Bronchial epithelial cell (primary cell): ENCODE data around the gene NDP. TPM values are rescaled to one million over a fixed set of nuclear protein-coding genes. Genes with fewer than 3 reads are reported as not detected.
A peak's percentile ranks its signal among the peaks of the same experiment; 100 is the strongest.

ENCODE experiments used
- DNase-seq: peaks from one replicate; pipeline ENCODE4 v3.0.0-alpha.2; 2010; ENCODE audit warnings: low read depth
- FAIRE-seq: peaks from 2 replicates; lab custom pipeline; 2011; peaks lifted over from hg19 to GRCh38; lab: Jason Lieb, UNC
- H3K27me3 ChIP-seq: 2 replicates; pipeline ENCODE4 v1.5.1; 2011; ENCODE audit warnings: low read length; ENCODE audit not compliant: control insufficient read depth, insufficient read depth
- H3K36me3 ChIP-seq: 2 replicates; pipeline ENCODE4 v1.5.1; 2011; ENCODE audit warnings: low read length; ENCODE audit not compliant: control insufficient read depth, insufficient read depth
- H3K4me3 ChIP-seq: 2 replicates; pipeline ENCODE4 v1.5.1; 2011; ENCODE audit warnings: mild to moderate bottlenecking, low read depth, low read length, control low read depth
- CTCF ChIP-seq: IDR thresholded peaks from 2 replicates; pipeline ENCODE4 v1.5.1; 2011; ENCODE audit warnings: mild to moderate bottlenecking, moderate library complexity, low read length, control low read depth, inconsistent platforms; ENCODE audit not compliant: insufficient read depth, severe bottlenecking
- total RNA-seq: library from RNA; depleted of rRNA; stranded (reverse); fragments of >200 nt; gene quantifications from 2 replicates; pipeline ENCODE4 v1.2.1, GENCODE V29; 2014

Gene NDP
- total RNA-seq, 1 donor from 2014 or later: not detected

- DNase-seq (peak; percentile 54), FAIRE-seq (no peak)
- no peaks in the 10 kb centered on the region for H3K36me3 ChIP-seq
- TF ChIP-seq CTCF: no peak
- no peaks in the 10 kb centered on the region for H3K27me3 ChIP-seq
- H3K4me3 ChIP-seq: no peak overlapping the region
Observed at GRCh38 chrX:43970528-43970927, 2.7 kb downstream of the NDP start.

- no peak for DNase-seq
- no peak for FAIRE-seq
Observed at GRCh38 chrX:43969504-43970501, 3.4 kb downstream of the NDP start.

GRCh38 chrX:43968359-43968781, 4.8 kb downstream of the NDP start:
- Histone ChIP-seq H3K36me3 (no peaks in the 10 kb centered on the region), H3K27me3 (no peaks in the 10 kb centered on the region), H3K4me3 (no peak overlapping the region)
- DNase-seq: no peak
- peak; percentile 50 for FAIRE-seq
- TF ChIP-seq CTCF: no peak

More at GRCh38 chrX:43969504-43970501, 3.4 kb downstream of the NDP start:
- no peak overlapping the region for H3K4me3 ChIP-seq
- TF ChIP-seq CTCF: no peak
- H3K27me3 ChIP-seq: no peaks in the 10 kb centered on the region
- no peaks in the 10 kb centered on the region for H3K36me3 ChIP-seq

- no peaks in the 10 kb centered on the region for H3K36me3 ChIP-seq
- H3K27me3 ChIP-seq: no peaks in the 10 kb centered on the region
- no peak overlapping the region for H3K4me3 ChIP-seq
- no peak for FAIRE-seq
- DNase-seq: peak; percentile 22
- TF ChIP-seq CTCF: no peak
Observed at GRCh38 chrX:43964936-43965335, 8.3 kb downstream of the NDP start.

GRCh38 chrX:43963726-43964125, 9.5 kb downstream of the NDP start:
- Histone ChIP-seq H3K27me3 (no peaks in the 10 kb centered on the region), H3K36me3 (no peaks in the 10 kb centered on the region), H3K4me3 (no peak overlapping the region)
- DNase-seq: no peak
- no peak for FAIRE-seq
- TF ChIP-seq CTCF: no peak

- FAIRE-seq (peak; percentile 18), DNase-seq (no peak)
- H3K4me3 ChIP-seq: no peak overlapping the region
- no peaks in the 10 kb centered on the region for H3K27me3 ChIP-seq
- H3K36me3 ChIP-seq: no peaks in the 10 kb centered on the region
- no peak for TF ChIP-seq CTCF
Observed at GRCh38 chrX:43962636-43963035, 10.6 kb downstream of the NDP start.
